Right ventricle myocardium superior (tissue), 1 donor: Measurements from ENCODE around the gene CARMIL3. TPM values are rescaled to one million over a fixed set of nuclear protein-coding genes. Genes with fewer than 3 reads are reported as not detected.

Source experiments
- ATAC-seq: fragments of 200-7000 bp; cut with Tn5 transposase; one replicate; pipeline ENCODE4 v1.9.1; 2020; ENCODE audit warnings: mild to moderate bottlenecking; ENCODE audit not compliant: poor library complexity
- DNase-seq: peaks from one replicate; pipeline ENCODE4 v3.0.0-alpha.2; 2020
- intact Hi-C: fragments of 100-400 bp; cut with DNase I; formaldehyde crosslinking; loops from one replicate; pipeline ENCODE4 v1.11.2; 2022
- total RNA-seq: library from RNA; stranded (reverse); fragmentation: NEBNext Ultra II Directional; extraction: Animal tissue kit (Norgen Biotek cat#: 25700); gene quantifications from one replicate; pipeline ENCODE4 v1.2.1, GENCODE V29; 2021
- donor health status: DM: no; HTN: yes; CAD: no; lungs with severe emphysema.

CARMIL3 gene
- total RNA-seq, 1 donor from 2014 or later: 0.08 TPM

DNA sequence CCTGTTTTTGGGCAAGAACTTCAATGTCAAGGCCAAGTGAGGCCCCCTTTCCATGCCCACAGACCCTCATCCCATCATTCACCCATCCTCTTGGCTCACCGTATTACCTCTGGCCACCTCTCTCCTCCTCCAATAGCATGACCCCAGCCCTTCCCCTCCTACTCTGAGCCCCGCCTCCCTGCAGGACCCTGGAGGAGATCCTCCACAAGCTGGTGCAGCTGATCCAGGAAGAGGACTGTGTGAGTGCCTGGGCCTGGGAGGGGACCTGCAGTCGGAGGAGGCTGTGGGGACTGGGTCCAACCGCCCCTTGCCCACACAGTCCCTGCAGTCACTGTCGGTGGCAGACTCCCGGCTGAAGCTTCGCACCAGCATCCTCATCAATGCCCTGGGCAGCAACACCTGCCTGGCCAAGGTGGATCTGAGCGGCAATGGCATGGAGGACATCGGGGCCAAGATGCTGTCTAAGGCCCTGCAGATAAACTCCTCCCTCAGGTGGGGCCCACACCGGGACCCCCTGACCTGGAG is 7.2 kb downstream of the CARMIL3 start:
- ATAC-seq (no peak), DNase-seq (peak; percentile 36)
- intact Hi-C loops: loop anchor here (5.0 kb wide), 2 partner anchors 33 to 48 kb away; partner anchors contain the start of gene PCK2

DNA sequence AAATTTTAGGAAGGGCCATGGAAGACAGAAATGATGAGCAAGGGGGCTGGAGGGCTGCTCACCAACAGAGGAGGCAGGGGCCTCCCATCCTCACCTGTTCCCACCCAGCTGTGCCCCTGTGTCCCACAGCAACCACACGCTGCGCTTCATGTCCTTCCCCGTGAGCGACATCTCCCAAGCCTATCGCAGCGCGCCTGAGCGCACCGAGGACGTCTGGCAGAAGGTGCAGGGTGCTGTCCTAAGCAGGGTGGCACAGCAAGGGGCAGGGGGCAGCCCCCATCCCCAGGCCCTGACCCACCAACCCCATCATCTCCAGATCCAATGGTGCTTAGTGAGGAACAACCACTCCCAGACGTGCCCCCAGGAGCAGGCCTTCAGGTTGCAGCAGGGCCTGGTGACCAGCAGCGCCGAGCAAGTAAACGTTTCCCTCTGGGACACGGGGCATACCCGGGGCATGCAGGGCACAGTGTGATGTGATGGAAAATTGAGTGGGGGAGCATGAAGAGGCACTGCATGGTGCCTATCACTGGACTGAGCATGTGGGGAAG is 8.1 kb downstream of the CARMIL3 start:
- intact Hi-C loops: loop anchor here (5.0 kb wide), 2 partner anchors 32 to 47 kb away; partner anchors contain the start of gene PCK2
- peak; percentile 40 for DNase-seq
- ATAC-seq: no peak

DNA sequence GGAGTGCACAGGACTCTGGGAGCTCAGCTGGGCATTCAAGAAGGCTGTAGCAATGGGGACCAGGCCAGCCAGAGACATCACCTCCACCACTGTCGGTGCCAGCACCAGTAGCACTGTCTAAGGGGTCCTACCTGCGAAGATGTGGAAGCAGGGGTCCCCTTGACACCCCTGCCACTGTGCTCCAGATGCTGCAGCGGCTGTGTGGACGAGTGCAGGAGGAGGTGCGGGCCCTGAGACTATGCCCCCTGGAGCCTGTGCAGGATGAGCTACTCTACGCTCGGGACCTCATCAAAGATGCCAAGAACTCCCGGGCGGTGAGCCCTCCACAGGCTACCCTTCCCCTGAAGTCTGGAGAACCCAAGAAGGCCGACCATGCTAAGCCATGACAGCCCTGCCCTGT is 8.6 kb downstream of the CARMIL3 start:
- ATAC-seq (no peak), DNase-seq (no peak)
- intact Hi-C loops: no loop called here

DNA sequence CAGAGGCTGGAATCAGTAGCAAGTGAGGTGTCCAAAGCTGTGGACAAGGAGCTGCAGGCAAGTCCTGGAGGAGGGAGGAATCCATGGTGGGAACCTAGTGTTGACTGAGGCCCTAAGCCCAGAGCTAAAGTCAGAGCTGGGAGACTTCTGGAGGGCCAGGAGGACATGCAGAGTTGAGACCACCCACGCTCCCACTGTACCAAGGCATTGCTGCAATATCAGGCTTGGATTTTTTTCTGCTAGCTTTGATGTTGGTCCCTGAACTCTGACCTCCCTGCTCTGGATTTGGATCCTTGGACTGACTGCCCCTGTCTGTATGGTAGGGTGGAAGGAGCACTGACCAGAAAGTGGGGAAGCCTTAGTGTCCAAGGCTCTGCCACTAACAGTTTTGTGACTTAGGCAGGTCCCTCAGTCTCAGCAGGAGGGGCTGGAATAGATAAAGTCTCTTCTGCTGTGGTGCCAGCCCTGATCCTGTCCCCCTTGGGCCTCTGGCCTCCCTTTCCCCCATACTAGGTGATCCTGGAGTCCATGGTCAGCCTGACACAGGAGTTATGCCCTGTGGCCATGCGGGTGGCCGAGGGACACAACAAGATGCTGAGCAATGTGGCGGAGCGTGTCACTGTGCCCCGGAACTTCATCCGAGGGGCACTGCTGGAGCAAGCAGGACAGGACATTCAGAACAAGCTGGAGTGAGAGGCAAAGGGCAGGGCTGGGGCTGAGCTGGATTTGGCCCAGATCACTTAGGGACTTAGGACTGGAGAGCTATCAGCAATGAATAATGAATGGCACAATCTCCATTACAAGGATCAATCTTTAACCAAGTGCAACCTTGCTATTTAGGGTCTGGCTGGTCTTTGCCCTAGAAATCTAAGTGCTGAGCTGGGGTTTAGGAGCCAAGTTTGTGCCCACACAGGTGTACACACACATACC is 9.4 kb downstream of the CARMIL3 start:
- intact Hi-C loops: no loop called here
- DNase-seq (no peak), ATAC-seq (no peak)

DNA sequence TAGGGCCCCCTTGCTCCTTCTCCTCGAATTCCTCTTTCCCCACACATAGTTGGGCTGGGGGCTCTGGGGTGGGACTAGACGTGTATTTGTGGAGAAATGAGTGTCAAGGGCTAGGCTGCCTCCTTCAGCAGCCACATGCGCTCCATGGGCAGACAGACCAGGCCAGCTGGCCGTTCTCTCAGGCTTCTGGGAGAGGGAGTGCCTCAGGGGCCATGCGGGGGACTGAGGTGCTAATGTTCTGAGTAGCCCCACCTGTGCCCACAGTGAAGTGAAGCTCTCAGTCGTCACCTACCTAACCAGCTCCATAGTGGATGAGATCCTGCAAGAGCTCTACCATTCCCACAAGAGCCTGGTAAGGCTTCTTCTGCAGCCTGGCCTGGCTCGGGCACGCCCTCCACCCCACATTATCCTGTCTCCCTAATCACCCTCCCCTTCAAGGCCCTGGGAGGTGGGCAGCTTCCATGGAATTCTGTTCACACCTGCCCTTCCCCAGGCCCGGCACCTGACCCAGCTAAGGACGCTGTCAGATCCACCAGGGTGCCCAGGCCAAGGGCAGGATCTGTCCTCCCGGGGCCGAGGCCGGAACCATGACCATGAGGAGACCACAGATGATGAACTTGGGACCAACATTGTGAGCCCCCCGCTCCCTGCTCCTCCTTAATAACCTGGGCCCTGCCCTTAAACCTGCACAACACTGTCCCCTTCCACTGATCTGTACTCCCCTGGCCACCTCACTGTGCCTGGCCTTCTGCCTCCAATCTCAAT is 10.6 kb downstream of the CARMIL3 start:
- no peak for ATAC-seq
- intact Hi-C loops: no loop called here
- DNase-seq: no peak

DNA sequence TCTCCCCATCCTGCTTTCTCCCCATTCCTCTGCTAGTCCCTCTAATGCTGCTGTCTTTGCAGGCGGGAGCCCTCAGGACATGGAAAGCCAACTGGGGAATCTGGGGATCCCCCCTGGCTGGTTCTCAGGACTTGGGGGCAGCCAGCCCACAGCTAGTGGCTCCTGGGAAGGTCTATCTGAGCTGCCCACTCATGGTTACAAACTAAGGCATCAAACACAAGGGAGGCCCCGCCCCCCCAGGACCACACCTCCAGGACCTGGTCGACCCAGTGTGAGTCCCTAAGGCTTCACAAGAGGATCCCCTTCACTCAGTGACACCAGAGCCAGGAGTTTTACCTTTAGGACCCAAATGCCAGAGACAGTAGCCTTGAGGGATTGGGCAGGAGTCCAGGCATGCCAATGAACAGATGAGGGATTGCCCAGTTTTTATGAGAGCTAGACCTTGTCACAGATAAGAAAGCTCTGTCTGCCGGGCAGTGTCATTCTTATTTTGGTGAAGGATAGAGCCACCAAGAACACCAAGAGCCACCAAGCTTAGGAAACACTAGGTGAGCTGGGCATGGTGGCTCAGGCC is 11.5 kb downstream of the CARMIL3 start:
- ATAC-seq (no peak), DNase-seq (no peak)
- intact Hi-C loops: no loop called here

DNA sequence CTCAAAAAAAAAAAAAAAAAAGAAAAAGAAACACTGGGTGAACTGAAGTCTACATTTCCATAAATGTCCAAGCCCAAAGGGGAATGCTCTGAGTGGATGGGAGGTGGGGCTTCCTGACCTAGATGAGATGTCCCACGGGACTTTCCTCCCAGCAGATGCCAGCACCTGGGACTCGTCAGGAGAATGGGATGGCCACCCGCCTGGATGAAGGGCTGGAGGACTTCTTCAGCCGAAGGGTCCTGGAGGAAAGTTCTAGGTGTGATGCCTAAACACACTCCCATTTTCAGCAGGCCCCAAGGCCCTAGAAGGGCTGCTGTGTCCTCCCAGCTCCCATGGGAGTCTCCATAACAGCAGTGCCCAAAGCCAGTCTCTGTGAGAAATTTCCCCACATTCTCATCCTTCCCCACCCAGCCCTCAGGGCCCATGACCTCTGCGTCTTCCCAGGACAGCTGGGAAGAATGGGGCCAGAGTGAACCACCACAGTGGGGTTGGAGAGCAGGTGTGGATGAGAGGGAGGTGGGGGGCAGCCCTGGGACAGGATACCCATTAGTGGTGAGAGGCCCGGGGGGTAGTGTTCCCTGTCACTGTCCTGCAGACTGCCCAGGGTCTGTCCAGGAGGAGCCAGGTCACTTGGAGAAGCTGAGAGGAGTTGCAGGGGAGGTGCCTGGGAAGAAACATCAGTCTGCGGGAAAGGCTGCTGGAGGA is 12.4 kb downstream of the CARMIL3 start:
- ATAC-seq (no peak), DNase-seq (no peak)
- intact Hi-C loops: no loop called here

DNA sequence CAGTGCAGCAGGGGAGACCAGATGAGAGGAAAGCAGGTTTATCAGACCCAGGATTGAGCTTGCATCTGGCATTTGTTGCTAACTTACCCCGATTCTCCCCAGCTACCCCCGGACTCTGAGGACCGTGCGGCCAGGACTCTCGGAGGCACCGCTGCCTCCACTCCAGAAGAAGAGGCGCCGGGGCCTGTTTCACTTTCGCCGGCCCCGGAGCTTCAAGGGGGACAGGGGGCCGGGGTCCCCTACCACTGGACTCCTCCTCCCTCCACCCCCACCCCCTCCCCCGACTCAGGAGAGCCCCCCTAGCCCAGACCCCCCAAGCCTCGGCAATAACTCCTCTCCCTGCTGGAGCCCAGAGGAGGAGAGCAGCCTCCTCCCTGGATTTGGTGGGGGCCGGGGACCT is 13.0 kb downstream of the CARMIL3 start:
- intact Hi-C loops: no loop called here
- no peak for DNase-seq
- no peak for ATAC-seq

DNA sequence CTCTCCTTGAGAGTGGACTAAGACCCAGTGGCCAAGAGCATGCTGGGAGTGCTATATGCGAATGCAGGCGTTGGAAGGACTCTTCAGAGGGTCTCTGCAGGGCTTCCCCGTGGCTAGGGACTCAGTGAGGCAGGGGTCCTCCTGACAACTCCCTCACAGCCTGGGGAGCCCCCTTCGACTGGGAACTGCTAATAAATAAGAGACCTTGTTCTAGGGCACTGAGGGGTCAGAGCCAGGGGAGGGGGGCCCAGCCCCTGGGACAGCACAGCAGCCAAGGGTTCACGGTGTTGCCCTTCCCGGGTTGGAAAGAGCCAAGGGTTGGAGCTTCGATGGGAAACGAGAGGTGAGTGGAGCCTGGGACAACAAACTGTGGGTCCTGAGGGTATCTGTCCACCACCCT is 13.6 kb downstream of the CARMIL3 start:
- intact Hi-C loops: no loop called here
- no peak for ATAC-seq
- no peak for DNase-seq

DNA sequence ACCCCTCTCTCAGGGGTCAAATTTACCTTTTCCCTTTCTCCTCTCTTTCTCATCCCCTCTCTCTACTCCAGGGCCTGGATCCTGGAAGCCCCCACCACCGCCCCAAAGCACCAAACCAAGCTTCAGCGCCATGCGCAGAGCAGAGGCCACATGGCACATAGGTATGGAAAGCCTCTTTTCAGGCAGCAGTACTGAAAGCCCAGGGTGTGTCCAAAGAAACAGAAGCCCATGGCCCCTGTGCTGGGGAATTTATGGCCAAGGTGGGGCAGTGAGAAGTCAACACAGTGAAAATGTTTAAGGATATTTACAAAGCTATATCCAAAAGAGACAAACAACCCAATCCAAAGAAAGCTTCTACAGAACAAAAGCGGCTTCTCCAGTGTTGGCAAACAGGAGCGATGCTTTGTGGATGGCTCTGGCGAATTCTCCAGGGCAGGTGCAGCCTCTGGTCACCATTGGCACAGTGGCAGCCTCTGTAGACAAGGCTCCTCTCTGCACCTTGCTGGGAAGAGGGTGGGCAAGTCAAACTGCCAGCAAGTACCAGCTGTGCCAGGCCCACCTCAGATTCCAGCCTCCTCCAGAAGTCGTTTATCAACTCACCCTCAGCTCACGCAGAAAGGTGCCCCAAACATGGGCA is 14.8 kb downstream of the CARMIL3 start:
- DNase-seq (no peak), ATAC-seq (no peak)
- intact Hi-C loops: no loop called here

DNA sequence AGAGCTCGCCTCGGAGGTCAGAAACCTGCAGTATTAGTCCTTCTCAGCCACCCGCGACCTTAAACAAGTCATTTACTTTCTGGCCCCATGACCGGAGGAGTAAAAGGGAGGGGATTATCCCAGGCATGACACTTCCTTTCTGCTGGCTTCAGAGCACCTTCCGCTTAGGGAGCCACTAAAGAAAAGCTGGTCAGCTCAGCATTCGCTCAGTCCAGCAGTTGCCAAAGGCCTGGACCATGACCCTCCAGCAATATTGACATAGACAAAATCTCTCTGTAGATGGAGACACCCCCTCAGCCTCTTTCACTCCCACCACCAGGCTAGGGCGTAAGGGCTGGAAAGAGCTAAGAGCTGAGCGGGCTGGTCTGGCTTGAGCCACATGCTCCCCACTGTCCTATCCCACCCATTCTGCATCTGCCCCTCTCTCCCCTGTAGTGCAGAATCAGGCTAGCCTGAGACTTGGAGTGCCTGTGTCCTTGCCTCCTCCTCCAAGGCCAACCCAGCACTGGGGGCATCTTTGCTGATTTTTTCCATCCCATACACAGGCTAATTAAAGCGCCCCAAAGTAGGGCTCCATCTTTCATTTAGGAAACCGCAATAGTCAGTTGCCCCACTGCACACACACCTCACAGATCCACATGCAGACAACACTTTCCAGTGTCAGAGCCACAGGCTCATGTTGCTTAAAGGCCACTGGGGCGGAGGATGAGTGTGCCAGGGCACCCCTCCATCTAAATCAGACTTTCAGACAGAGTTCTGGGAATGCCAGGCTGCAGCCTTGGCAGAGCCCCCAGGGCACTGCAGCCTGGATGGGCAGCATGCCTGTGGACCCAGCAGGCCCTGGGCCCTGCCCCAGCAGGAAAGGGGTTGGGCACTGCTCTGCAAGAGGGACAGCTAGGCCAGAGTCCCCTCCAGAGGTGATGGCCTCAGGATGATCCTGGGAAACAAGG is 15.6 kb downstream of the CARMIL3 start:
- ATAC-seq (no peak), DNase-seq (no peak)
- intact Hi-C loops: no loop called here

DNA sequence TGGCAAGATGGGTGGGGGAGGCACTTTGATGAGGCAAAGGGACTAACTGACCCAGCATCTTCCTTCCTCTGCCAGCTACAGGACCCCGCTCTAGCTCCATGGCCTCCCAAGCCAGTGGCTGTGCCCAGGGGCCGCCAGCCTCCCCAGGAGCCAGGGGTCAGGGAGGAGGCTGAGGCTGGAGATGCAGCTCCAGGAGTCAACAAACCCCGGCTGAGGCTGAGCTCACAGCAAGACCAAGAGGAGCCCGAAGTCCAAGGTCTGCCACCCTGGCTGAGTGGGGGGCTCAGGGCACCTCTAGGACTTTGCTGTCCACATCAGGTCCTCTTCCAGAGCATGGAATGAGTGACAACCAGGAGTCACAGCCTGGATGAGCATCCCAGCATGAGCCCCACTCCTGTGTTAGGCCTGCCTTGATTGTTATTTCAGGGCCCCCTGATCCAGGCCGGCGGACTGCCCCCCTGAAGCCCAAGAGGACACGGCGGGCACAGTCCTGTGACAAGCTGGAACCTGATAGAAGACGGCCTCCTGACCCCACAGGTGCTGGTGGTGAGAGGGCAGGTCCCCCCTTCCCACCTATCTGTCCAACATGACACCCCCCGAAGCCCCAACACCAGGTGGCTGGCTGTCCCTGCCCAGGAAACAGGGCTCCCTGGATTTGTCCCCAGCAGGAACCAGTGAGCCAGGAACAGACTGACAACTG is 17.1 kb downstream of the CARMIL3 start:
- no peak for DNase-seq
- intact Hi-C loops: no loop called here
- ATAC-seq: no peak

DNA sequence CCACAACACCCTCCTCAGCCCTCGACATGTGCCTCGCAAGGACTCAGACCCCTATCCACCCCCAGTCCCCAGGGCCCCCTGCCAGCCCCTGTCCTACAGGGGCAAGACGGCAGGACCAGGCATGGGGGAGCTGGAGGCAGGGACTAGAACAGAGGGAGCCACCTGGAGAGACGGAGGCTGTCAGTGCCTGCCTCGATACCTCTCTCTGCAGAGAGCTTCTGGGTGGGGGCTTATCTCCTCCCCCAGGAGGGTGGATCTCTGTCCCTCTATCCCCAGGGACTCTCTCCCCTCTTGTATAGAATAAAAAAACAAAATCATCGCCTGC is 17.6 kb downstream of the CARMIL3 start:
- ATAC-seq (no peak), DNase-seq (no peak)
- intact Hi-C loops: no loop called here

DNA sequence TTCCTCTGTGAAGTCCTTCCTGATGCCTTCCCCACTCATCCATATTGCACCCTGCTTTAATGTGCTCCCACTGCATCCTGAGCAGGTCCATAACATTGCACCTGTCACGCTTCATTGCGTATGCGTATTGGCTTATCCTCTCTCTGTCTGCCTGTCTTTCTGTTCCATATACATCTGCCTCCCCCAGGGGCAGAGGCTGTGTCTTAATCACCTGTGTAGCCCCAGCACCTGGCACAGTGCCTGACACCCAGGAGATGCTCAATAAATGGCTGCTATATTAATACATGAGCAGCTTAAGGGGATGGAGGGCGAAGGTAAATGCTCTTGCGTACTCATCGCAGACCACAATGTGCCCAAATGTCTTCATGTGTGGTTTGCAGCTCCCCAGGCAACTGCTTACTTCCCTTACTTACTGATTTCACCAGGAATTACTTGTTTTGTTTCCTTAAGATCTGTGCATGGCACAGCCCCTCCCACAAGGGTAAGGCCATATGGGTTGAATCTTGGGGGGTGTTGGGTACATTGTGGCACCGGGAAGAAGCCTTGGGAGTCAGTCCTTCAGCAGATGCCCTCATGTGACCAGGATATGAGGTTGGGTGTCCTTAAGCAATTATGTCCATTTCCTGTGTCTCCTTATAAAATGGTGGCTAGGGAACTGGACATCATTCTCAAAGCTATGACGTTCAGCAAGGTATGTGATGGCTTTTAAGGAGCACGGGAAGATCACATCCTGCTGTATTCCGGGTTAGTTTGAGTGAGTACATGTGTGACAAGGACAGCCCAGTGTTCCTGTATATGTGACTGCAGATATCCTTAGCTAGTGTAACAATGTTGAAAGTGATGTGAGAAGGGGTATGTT is 18.7 kb downstream of the CARMIL3 start:
- DNase-seq (no peak), ATAC-seq (no peak)
- intact Hi-C loops: no loop called here

DNA sequence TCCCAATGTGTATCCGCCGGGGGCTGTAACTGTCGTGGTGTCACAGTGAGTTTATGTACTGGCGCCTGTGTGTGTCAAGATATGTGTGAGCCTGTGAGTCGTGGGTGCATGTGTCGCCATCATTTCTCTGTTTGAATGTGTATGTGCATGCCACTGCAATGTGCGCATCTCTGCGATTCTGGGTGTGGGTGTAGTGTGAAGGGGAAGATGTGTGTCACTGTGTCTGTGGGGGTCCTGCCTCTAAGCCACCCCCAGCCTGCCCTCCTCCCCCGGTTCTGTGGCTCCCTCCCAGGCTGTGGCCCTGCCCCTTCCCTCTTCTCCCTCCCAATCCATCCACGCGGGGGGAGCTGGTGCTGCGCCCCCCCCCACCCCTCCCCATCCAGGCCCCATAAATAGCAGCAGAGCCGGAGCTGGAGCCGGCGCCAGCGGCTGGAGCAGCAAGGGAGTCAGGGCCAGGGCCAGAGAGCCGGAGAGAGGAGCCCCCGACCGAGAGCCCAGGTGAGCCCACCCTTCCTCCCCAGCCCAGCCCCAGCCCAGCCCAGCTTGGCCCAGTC is 19.4 kb downstream of the CARMIL3 start, which contains the start of gene CPNE6:
TSS of gene CPNE6 (plus strand) at position 419 of the 554 bp plus-strand sequence. CDS start 1,375 bp downstream, outside the sequence.
- no peak for DNase-seq
- ATAC-seq: no peak
- intact Hi-C loops: no loop called here
